Measurements from ENCODE around the gene GPT2.

DNA sequence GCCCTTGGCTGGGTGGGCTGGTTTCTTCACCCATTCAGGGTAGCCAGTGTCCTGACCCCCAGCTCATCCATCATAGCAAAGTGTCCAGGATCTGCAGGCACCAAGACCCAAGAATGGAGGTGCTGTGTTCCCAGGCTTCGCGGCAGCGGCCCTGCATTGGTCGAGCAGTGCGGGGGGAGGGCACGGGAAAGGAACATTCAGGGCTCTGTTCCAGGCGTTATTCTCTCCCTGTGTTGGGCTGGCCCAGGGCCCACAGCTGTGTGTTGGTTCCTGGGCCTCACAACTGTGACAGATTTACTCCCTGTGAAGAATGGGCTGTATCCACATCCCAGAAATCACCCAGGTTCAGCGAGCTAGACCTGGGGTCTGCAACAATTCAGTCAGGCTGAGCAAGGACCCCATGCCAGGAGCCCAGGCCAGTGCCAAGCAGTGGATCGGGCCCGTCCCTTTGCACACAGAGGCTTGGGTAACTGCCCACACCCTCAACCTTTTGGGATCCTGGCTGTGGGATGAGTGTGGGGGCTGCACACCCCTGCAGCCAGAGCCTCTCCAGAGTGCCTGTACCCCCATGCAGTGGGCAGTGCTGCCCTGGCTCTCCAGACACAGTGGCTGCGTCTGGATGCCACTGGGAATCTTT is 10.0 kb downstream of the GPT2 start:
- TF ChIP-seq EZH2 (IDR thresholded peaks at IDR 0.05; ENCODE audit: borderline replicate concordance, low read length): no peak
- TF ChIP-seq, protein P1, sequence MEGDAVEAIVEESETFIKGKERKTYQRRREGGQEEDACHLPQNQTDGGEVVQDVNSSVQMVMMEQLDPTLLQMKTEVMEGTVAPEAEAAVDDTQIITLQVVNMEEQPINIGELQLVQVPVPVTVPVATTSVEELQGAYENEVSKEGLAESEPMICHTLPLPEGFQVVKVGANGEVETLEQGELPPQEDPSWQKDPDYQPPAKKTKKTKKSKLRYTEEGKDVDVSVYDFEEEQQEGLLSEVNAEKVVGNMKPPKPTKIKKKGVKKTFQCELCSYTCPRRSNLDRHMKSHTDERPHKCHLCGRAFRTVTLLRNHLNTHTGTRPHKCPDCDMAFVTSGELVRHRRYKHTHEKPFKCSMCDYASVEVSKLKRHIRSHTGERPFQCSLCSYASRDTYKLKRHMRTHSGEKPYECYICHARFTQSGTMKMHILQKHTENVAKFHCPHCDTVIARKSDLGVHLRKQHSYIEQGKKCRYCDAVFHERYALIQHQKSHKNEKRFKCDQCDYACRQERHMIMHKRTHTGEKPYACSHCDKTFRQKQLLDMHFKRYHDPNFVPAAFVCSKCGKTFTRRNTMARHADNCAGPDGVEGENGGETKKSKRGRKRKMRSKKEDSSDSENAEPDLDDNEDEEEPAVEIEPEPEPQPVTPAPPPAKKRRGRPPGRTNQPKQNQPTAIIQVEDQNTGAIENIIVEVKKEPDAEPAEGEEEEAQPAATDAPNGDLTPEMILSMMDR (conservative IDR thresholded peaks at IDR 0.05 in 1 of 2, IDR thresholded peaks at IDR 0.05 in 1 of 2; ENCODE audit: extremely low read depth in 1 of 2, insufficient read depth in 1 of 2, low read depth in 1 of 2, low read length in 2 of 2): no peak

Data from mammary epithelial cell (primary cell).